ENCODE results near the gene PGGHG.

DNA sequence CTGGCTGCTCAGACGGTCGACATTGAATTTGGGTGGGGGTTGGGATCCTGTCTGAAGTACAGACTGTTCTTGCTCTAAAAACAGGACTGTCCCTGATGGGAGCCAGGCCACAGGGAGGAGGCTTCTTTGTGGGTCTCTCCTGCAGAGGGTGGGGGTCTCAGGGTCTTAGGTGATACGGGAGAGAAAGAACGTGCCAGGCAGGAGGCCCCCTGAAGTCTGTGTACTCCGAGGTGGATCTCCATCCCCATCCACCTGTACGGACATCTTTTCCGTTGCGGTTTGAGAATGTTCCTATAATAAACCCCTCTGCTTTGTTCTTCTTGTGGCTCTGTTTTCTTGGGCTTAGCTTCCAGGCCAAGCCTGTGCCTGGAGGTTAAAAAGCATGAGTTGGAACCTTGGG lies 36.3 kb upstream of the PGGHG start:
- TF ChIP-seq CTCF (optimal IDR thresholded peaks at IDR 0.05 in 1 of 3, IDR thresholded peaks at IDR 0.05 in 1 of 3, conservative IDR thresholded peaks at IDR 0.05 in 1 of 3; ENCODE audit: extremely low read depth in 1 of 3, insufficient read depth in 2 of 3, low read length in 3 of 3) (no peak), EZH2 (IDR thresholded peaks at IDR 0.05; ENCODE audit: low read length) (no peak)

Measured in keratinocyte (primary cell).